Mesenchymal stem cell (in vitro differentiated cells and primary cell): ENCODE data around the gene CC2D2B.

Experiments used
- DNase-seq: peaks from one replicate; pipeline ENCODE4 v3.0.0-alpha.2; 2013
- H2AFZ ChIP-seq: one replicate; pipeline ENCODE4 v1.6.1; 2013; ENCODE audit warnings: low read depth, mild to moderate bottlenecking, control low read depth, inconsistent platforms, low read length, moderate library complexity
- H2AK5ac ChIP-seq: 2 replicates; pipeline ENCODE4 v1.6.1; 2013; ENCODE audit warnings: low read length, moderate library complexity, mild to moderate bottlenecking, inconsistent platforms; ENCODE audit not compliant: severe bottlenecking
- H2BK120ac ChIP-seq: one replicate; pipeline ENCODE4 v1.6.1; 2013; ENCODE audit warnings: low read depth, mild to moderate bottlenecking, inconsistent platforms, low read length, moderate library complexity
- H2BK12ac ChIP-seq, 2 experiments: one replicate each; pipeline ENCODE4 v1.6.1; 2013; ENCODE audit warnings: inconsistent platforms in 2 of 2, low read length in 2 of 2, mild to moderate bottlenecking in 2 of 2, moderate library complexity in 2 of 2, control low read depth in 1 of 2
- H2BK15ac ChIP-seq: one replicate; pipeline ENCODE4 v1.6.1; 2013; ENCODE audit warnings: mild to moderate bottlenecking, low read depth, inconsistent platforms; ENCODE audit not compliant: poor library complexity, severe bottlenecking
- H2BK5ac ChIP-seq: 2 replicates; pipeline ENCODE4 v1.6.1; 2013; ENCODE audit warnings: low read depth, mild to moderate bottlenecking, low read length, control low read depth, inconsistent platforms; ENCODE audit not compliant: poor library complexity, severe bottlenecking
- H3K14ac ChIP-seq, 2 experiments: one replicate each; pipeline ENCODE4 v1.6.1; 2013; ENCODE audit warnings: inconsistent platforms in 2 of 2, low read length in 2 of 2, control low read depth in 1 of 2, mild to moderate bottlenecking in 1 of 2, moderate library complexity in 1 of 2
- H3K18ac ChIP-seq, 2 experiments: one replicate each; pipeline ENCODE4 v1.6.1; 2013; ENCODE audit warnings: inconsistent platforms in 2 of 2, low read length in 2 of 2, control low read depth in 1 of 2, low read depth in 1 of 2, mild to moderate bottlenecking in 1 of 2
- H3K23ac ChIP-seq, 2 experiments: one replicate each; pipeline ENCODE4 v1.6.1; 2013; ENCODE audit warnings: inconsistent platforms in 2 of 2, low read length in 2 of 2, mild to moderate bottlenecking in 2 of 2, moderate library complexity in 2 of 2, control low read depth in 1 of 2
- H3K27ac ChIP-seq: 2 replicates; pipeline ENCODE4 v1.5.1; 2013; ENCODE audit warnings: mild to moderate bottlenecking, moderate library complexity, low read length, control low read depth, inconsistent platforms; ENCODE audit not compliant: poor library complexity, severe bottlenecking
- H3K27me3 ChIP-seq, 2 experiments: 2 replicates each; pipeline versions ENCODE4 v1.6.1 to v1.7.0; 2013; ENCODE audit warnings: low read length in 2 of 2, mild to moderate bottlenecking in 2 of 2, moderate library complexity in 2 of 2, control low read depth in 1 of 2, inconsistent platforms in 1 of 2; ENCODE audit not compliant: control insufficient read depth in 1 of 2, insufficient read depth in 1 of 2
- H3K36me3 ChIP-seq, 2 experiments: 2 replicates each; pipeline versions ENCODE4 v1.6.1 to v1.7.0; 2013; ENCODE audit warnings: low read length in 2 of 2, control low read depth in 1 of 2, inconsistent platforms in 1 of 2, low read depth in 1 of 2, mild to moderate bottlenecking in 1 of 2; ENCODE audit not compliant: insufficient read depth in 2 of 2, control insufficient read depth in 1 of 2
- H3K4ac ChIP-seq, 2 experiments: one replicate each; pipeline ENCODE4 v1.6.1; 2013; ENCODE audit warnings: inconsistent platforms in 2 of 2, low read length in 2 of 2, mild to moderate bottlenecking in 2 of 2, moderate library complexity in 2 of 2, control low read depth in 1 of 2, low read depth in 1 of 2
- H3K4me1 ChIP-seq: 2 replicates; pipeline ENCODE4 v1.6.1; 2013; ENCODE audit warnings: low read depth, low read length, control low read depth; ENCODE audit not compliant: control insufficient read depth, insufficient read depth
- H3K4me2 ChIP-seq: 2 replicates; pipeline ENCODE4 v1.6.1; 2013; ENCODE audit warnings: low read length, mild to moderate bottlenecking, inconsistent platforms; ENCODE audit not compliant: poor library complexity, severe bottlenecking
- H3K4me3 ChIP-seq, 2 experiments: 2 replicates each; pipeline versions ENCODE4 v1.5.1 to v1.7.0; 2013; ENCODE audit warnings: low read length in 2 of 2, mild to moderate bottlenecking in 2 of 2, control low read depth in 1 of 2, low read depth in 1 of 2; ENCODE audit not compliant: insufficient read depth in 1 of 2
- H3K79me1 ChIP-seq: replicated peaks from 2 replicates; pipeline ENCODE4 v1.6.1; 2013; ENCODE audit warnings: mild to moderate bottlenecking, control low read depth, low read length, inconsistent platforms; ENCODE audit not compliant: poor library complexity, severe bottlenecking
- H3K9ac ChIP-seq: 2 replicates; pipeline ENCODE4 v1.7.0; 2013; ENCODE audit warnings: mild to moderate bottlenecking, low read length, moderate library complexity
- H3K9me3 ChIP-seq: 2 replicates; pipeline ENCODE4 v1.7.0; 2013; ENCODE audit warnings: mild to moderate bottlenecking, low read length; ENCODE audit not compliant: control insufficient read depth
- H4K8ac ChIP-seq: one replicate; pipeline ENCODE4 v1.6.1; 2013; ENCODE audit warnings: inconsistent platforms, mild to moderate bottlenecking, low read length, moderate library complexity
- H4K91ac ChIP-seq: one replicate; pipeline ENCODE4 v1.6.1; 2013; ENCODE audit warnings: mild to moderate bottlenecking, low read length, inconsistent platforms
- WGBS: methylation state at CpG from one replicate; pipeline ENCODE4 v1.1.7; 2013; ENCODE audit warnings: mixed read lengths; 5-methylcytosine and 5-hydroxymethylcytosine counted together

Gene CC2D2B

GRCh38 chr10:95925033-95925432 is 17.3 kb downstream of the CC2D2B start:
- Histone ChIP-seq H2BK15ac (no peak overlapping the region), H3K9ac (no peak overlapping the region), H2AK5ac (no peak overlapping the region), H3K27me3 (peaks cover 0 to 8% of the 10 kb centered on the region in 2 experiments), H3K79me1 (no peaks in the 10 kb centered on the region), H3K4me3 (no peak overlapping the region), H3K23ac (no peak overlapping the region), H3K14ac (no peak overlapping the region), H3K36me3 (no peaks in the 10 kb centered on the region), H2BK5ac (no peak overlapping the region), H4K91ac (no peak overlapping the region), H3K4me2 (no peak overlapping the region), H3K18ac (no peak overlapping the region), H4K8ac (no peak overlapping the region), H3K9me3 (no peaks in the 10 kb centered on the region), H3K4me1 (no peaks in the 10 kb centered on the region), H3K27ac (no peak overlapping the region), H3K4ac (no peak overlapping the region), H2BK12ac (no peak overlapping the region), H2BK120ac (no peak overlapping the region), H2AFZ (no peak overlapping the region)
- no peak for DNase-seq
- 90% methylated on average over 3 of the region's 3 CpGs for WGBS

GRCh38 chr10:95935429-95935828 is 27.7 kb downstream of the CC2D2B start:
- H3K14ac ChIP-seq: no peak overlapping the region
- no peak for DNase-seq
- no peak overlapping the region for H2BK15ac ChIP-seq
- no peak overlapping the region for H4K8ac ChIP-seq
- H3K4ac ChIP-seq: no peak overlapping the region
- H3K27me3 ChIP-seq: peaks cover 0 to 8% of the 10 kb centered on the region in 2 experiments
- peaks cover 13% of the 10 kb centered on the region for H3K9me3 ChIP-seq
- H2AFZ ChIP-seq: no peak overlapping the region
- H4K91ac ChIP-seq: no peak overlapping the region
- no peaks in the 10 kb centered on the region for H3K79me1 ChIP-seq
- no peak overlapping the region for H3K18ac ChIP-seq
- no peaks in the 10 kb centered on the region for H3K36me3 ChIP-seq
- H3K4me3 ChIP-seq: no peak overlapping the region
- no peak overlapping the region for H3K23ac ChIP-seq
- H3K4me2 ChIP-seq: no peak overlapping the region
- H2BK120ac ChIP-seq: no peak overlapping the region
- H2AK5ac ChIP-seq: no peak overlapping the region
- no peak overlapping the region for H2BK12ac ChIP-seq
- no peaks in the 10 kb centered on the region for H3K4me1 ChIP-seq
- no peak overlapping the region for H3K27ac ChIP-seq
- no peak overlapping the region for H3K9ac ChIP-seq
- no peak overlapping the region for H2BK5ac ChIP-seq
- 94% methylated on average over 2 of the region's 2 CpGs for WGBS

GRCh38 chr10:95941115-95941514 is 33.3 kb downstream of the CC2D2B start:
- Histone ChIP-seq H3K27me3 (peaks cover 0 to 5% of the 10 kb centered on the region in 2 experiments), H2BK5ac (no peak overlapping the region), H4K91ac (no peak overlapping the region), H3K79me1 (no peaks in the 10 kb centered on the region), H2BK15ac (no peak overlapping the region), H3K9ac (no peak overlapping the region), H3K36me3 (no peaks in the 10 kb centered on the region), H4K8ac (no peak overlapping the region), H2AFZ (no peak overlapping the region), H3K4me2 (no peak overlapping the region), H3K14ac (no peak overlapping the region), H3K4me1 (no peaks in the 10 kb centered on the region), H3K9me3 (peaks cover 20% of the 10 kb centered on the region), H3K18ac (no peak overlapping the region), H2BK120ac (no peak overlapping the region), H3K4me3 (no peak overlapping the region), H2BK12ac (no peak overlapping the region), H3K27ac (no peak overlapping the region), H3K4ac (no peak overlapping the region), H2AK5ac (no peak overlapping the region), H3K23ac (no peak overlapping the region)
- DNase-seq: no peak
- WGBS: 66% methylated on average over 3 of the region's 4 CpGs

GRCh38 chr10:95963202-95963990 is 55.6 kb downstream of the CC2D2B start:
- Histone ChIP-seq H3K9ac (no peak overlapping the region), H3K23ac (no peak overlapping the region), H4K8ac (no peak overlapping the region), H3K18ac (no peak overlapping the region), H2AK5ac (no peak overlapping the region), H2BK12ac (no peak overlapping the region), H3K4me1 (no peaks in the 10 kb centered on the region), H3K14ac (no peak overlapping the region), H3K27me3 (no peaks in the 10 kb centered on the region), H3K79me1 (no peaks in the 10 kb centered on the region), H3K4ac (no peak overlapping the region), H2BK5ac (no peak overlapping the region), H3K27ac (no peak overlapping the region), H2BK120ac (no peak overlapping the region), H3K4me2 (no peak overlapping the region), H2BK15ac (no peak overlapping the region), H3K9me3 (peaks cover 25% of the 10 kb centered on the region), H3K4me3 (no peak overlapping the region), H2AFZ (no peak overlapping the region), H4K91ac (no peak overlapping the region), H3K36me3 (no peaks in the 10 kb centered on the region)
- DNase-seq: no peak
- 69% methylated on average over 6 of the region's 7 CpGs for WGBS
